Heart right ventricle (tissue), 16 donors: Measurements from ENCODE around the gene ZNF827. TPM values are rescaled to one million over a fixed set of nuclear protein-coding genes. Genes with fewer than 3 reads are reported as not detected.

Experiments used
- ATAC-seq, 8 donors: fragments of 200-7000 bp; cut with Tn5 transposase; one replicate each; pipeline ENCODE4 v1.9.1; 2020; ENCODE audit warnings: mild to moderate bottlenecking in 8 of 8, moderate library complexity in 8 of 8, moderate number of reproducible peaks in 1 of 8
- DNase-seq, 2 donors: peaks; one replicate each; pipeline ENCODE4 v3.0.0-alpha.2; 2020
- H3K27ac ChIP-seq, 10 donors: fragments of 200-600 bp; sonication (generic) in 2 of 10; one replicate each; pipeline versions ENCODE4 v1.5.0 to v1.8.0; 2020 to 2022; ENCODE audit warnings: mild to moderate bottlenecking in 3 of 10
- H3K27me3 ChIP-seq, 7 donors: fragments of 200-600 bp; one replicate each; pipeline ENCODE4 v1.8.0; 2021 to 2022; ENCODE audit warnings: mild to moderate bottlenecking in 2 of 7
- H3K36me3 ChIP-seq, 9 donors: fragments of 200-600 bp; sonication (generic) in 1 of 9; one replicate each; pipeline versions ENCODE4 v1.5.0 to v1.8.0; 2020 to 2022; ENCODE audit warnings: mild to moderate bottlenecking in 2 of 9
- H3K4me1 ChIP-seq, 9 donors: fragments of 200-600 bp; sonication (generic) in 1 of 9; one replicate each; pipeline versions ENCODE4 v1.5.0 to v1.8.0; 2020 to 2022; ENCODE audit warnings: mild to moderate bottlenecking in 4 of 9
- H3K4me3 ChIP-seq, 10 donors: fragments of 200-600 bp; sonication (generic) in 2 of 10; one replicate each; pipeline versions ENCODE4 v1.5.0 to v1.8.0; 2020 to 2022; ENCODE audit warnings: mild to moderate bottlenecking in 7 of 10, moderate library complexity in 2 of 10
- H3K9me3 ChIP-seq, 11 donors: fragments of 200-600 bp in 10 of 11; sonication (generic) in 2 of 11; one replicate each; pipeline versions ENCODE4 v1.5.0 to v1.8.0; 2013 to 2022; ENCODE audit warnings: mild to moderate bottlenecking in 2 of 11, control low read depth in 1 of 11, moderate library complexity in 1 of 11
- WGBS, 2 donors: extraction: QIAGEN DNeasy Blood & Tissue Kit; methylation state at CpG; one replicate each; pipeline ENCODE4 v1.1.7; 2013; ENCODE audit warnings: inconsistent platforms in 1 of 2; 5-methylcytosine and 5-hydroxymethylcytosine counted together
- intact Hi-C, 10 donors: fragments of 100-400 bp; cut with DNase I; formaldehyde crosslinking; loops; one replicate each; pipeline versions ENCODE4 v1.11.1 to v1.14.2; 2022
- polyA plus RNA-seq, 2 donors: library from polyadenylated mRNA; stranded (reverse); fragments of 200-250 nt; gene quantifications; one replicate each; pipeline ENCODE4 v1.2.3, GENCODE V29; 2013
- total RNA-seq, 10 donors: library from RNA; stranded (reverse); fragmentation: NEBNext Ultra II Directional in 3 of 10; extraction: Animal tissue kit (Norgen Biotek cat#: 25700) in 3 of 10; gene quantifications; one replicate each; pipeline versions ENCODE4 v1.2.1 to v1.2.4, GENCODE V29; 2021 to 2023
- TF ChIP-seq, protein P1 (sequence below), 9 donors: fragments of 200-600 bp; sonication (generic) in 2 of 9; IDR thresholded peaks; one replicate each; pipeline versions ENCODE4 v1.5.0 to v1.8.0; 2021 to 2022; ENCODE audit warnings: antibody characterized with exemption in 9 of 9, mild to moderate bottlenecking in 5 of 9, moderate library complexity in 1 of 9
- donor health status: Arrhythmogenic right ventricular cardiomyopathy.
- donor health status: ischemic (EF 13 %, LVEDD 7.1; RV severe dilation, severe dysfunction).
- donor health status: healthy with polysubstance abuse.
- donor health status: DM: no; HTN: yes; CAD: no.
- donor health status: DM: no; HTN: no; CAD: no.
- donor health status: ischemic (EF 25% LVEDD 6.9; RV normal size, moderate dysfunction).
- donor health status: ischemic (EF 25% LVEDD 5.7; RV mildly dilated, moderate dysfunction).
- donor health status: healthy.
- donor health status: DM: yes; HTN: yes; CAD: no.
- donor health status: Ischemic cardiomyopathy.
- donor health status: ischemic (EF 35%, LVEDD 5.7; RV mildly dilated, moderate dysfunction).
- donor health status: nonischemic (EF 11% LVEDD 7.7; RV severe dilation, severe dysfunction).
- donor health status: DM: yes; HTN: yes; CAD: no.
- donor health status: PGD.
- donor health status: ischemic (EF 29% LVEDD 5.4; RV normal size, mild dysfunction).
- donor health status: nonischemic (EF 23%, LVEDD 6.1; RV moderate dilation, normal function).

ZNF827 gene
- total and polyA plus RNA-seq, 12 donors = 3.8 to 33.9 (median 19.3) TPM

DNA sequence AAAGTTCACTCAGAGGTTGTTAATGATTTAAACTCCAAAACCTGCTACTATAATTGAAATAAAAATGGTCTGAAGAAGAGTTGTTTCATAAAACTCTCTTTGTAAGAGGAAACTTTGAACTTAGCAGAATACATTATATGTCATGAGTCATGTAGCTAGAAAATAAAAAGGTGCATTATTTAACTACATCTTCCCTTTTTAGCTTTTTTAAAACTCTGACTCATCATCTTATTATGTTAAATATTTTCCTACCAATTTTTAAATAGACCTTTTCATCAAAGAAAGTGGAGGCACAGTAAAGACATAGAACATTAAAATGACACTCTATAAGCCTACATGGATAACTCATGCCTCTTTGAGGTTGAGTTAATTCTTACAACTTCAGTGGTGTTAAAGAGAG lies 1.2 kb upstream of the ZNF827 start:
- Histone ChIP-seq H3K9me3 (no peaks in the 10 kb centered on the region), H3K27me3 (peaks cover 0 to 17% (median 0%) of the 10 kb centered on the region in 7 donors), H3K4me1 (peaks cover 0 to 22% (median 10%) of the 10 kb centered on the region in 9 donors), H3K27ac (no peak overlapping the region), H3K4me3 (no peak overlapping the region), H3K36me3 (no peaks in the 10 kb centered on the region)
- DNase-seq (no peak), ATAC-seq (no peak)
- intact Hi-C loops = loop anchor here in 7 of 10 donors (5.0 to 10.0 kb wide), 9 partner anchors 53 to 315 kb away; partner anchors contain the start of gene LSM6 (in 2 of the 7)
- TF ChIP-seq, protein P1, sequence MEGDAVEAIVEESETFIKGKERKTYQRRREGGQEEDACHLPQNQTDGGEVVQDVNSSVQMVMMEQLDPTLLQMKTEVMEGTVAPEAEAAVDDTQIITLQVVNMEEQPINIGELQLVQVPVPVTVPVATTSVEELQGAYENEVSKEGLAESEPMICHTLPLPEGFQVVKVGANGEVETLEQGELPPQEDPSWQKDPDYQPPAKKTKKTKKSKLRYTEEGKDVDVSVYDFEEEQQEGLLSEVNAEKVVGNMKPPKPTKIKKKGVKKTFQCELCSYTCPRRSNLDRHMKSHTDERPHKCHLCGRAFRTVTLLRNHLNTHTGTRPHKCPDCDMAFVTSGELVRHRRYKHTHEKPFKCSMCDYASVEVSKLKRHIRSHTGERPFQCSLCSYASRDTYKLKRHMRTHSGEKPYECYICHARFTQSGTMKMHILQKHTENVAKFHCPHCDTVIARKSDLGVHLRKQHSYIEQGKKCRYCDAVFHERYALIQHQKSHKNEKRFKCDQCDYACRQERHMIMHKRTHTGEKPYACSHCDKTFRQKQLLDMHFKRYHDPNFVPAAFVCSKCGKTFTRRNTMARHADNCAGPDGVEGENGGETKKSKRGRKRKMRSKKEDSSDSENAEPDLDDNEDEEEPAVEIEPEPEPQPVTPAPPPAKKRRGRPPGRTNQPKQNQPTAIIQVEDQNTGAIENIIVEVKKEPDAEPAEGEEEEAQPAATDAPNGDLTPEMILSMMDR (IDR thresholded peaks at IDR 0.05) = no peak

DNA sequence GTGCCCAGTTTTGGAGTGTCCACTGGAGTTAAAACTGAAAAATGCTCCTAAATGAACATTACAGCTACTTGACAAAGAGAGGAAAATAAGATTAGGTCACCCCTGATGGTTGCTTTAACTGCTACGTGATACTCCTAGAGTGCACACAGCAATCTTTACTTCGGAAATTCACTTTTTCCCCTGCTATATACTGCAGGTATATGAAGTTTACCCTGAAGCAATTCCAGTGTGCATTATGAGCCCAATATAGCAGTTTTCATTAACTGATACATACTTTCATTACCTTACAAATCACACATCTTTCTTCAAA lies 773 bp upstream of the ZNF827 start:
- ATAC-seq (no peak), DNase-seq (no peak)
- 50 to 59% methylated on average over 2 of the region's 2 CpGs for WGBS, 2 donors
- TF ChIP-seq, protein P1 (IDR thresholded peaks at IDR 0.05) = no peak
- Histone ChIP-seq H3K4me3 (peak overlapping the region in 5 of 10 donors; percentile 69 to 88 (median 85)), H3K9me3 (no peaks in the 10 kb centered on the region), H3K27ac (peak overlapping the region in 4 of 10 donors; percentile 13 to 98 (median 96)), H3K27me3 (peaks cover 0 to 17% (median 0%) of the 10 kb centered on the region in 7 donors), H3K36me3 (no peaks in the 10 kb centered on the region), H3K4me1 (peaks cover 0 to 27% (median 12%) of the 10 kb centered on the region in 9 donors)
- intact Hi-C loops = loop anchor here in 6 of 10 donors (5.0 to 10.0 kb wide), 8 partner anchors 52 to 315 kb away; partner anchors contain the start of gene LSM6 (in 2 of the 6)

DNA sequence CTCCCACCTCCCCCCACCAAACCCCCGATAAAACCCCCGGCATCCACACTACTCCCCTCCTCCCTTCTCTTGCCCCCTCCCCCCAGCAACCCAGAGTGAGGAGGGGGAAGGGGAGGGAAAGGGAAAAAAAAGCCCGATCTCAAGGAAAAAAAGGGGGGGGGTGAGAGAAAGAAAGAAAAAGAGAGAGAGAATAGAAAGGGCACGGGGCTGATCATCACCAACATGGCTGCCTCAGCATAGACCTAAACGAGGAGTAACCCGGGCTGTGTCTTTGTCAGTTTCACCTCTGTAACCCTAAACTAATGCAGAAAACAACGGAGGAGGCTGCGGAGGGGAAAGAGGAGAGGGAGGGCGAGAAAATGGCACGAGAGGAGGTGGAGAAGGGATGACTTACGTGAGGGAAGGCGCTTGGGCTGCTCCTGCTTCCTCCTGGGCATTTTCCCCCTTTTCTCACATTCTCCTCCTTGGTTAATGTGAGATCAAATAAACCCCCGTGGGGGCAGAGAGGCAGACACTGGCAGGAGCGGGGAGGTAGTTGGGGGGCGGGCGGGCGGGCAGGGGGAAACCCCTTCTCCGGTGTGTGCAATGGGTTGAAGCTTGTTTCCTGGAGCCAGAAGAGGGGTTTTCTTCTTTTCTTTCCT lies 532 bp downstream of the ZNF827 start:
- TF ChIP-seq, protein P1 (IDR thresholded peaks at IDR 0.05) = no peak
- H3K36me3 ChIP-seq = no peaks in the 10 kb centered on the region
- ATAC-seq (peak in 6 of 8 donors; percentile 7 to 30 (median 20)), DNase-seq (peak in 1 of 2 donors; percentile 12)
- 1% methylated on average over 17 to 18 of the region's 18 CpGs for WGBS, 2 donors
- peaks cover 0 to 17% (median 0%) of the 10 kb centered on the region in 7 donors for H3K27me3 ChIP-seq
- intact Hi-C loops = loop anchor here in 6 of 10 donors (5.0 to 10.0 kb wide), 8 partner anchors 51 to 313 kb away; partner anchors contain the start of gene LSM6 (in 2 of the 6)
- peak overlapping the region; percentile 84 to 98 (median 96) for H3K27ac ChIP-seq
- peak overlapping the region; percentile 54 to 88 (median 82) for H3K4me3 ChIP-seq
- no peaks in the 10 kb centered on the region for H3K9me3 ChIP-seq
- H3K4me1 ChIP-seq = peaks cover 0 to 31% (median 12%) of the 10 kb centered on the region in 9 donors

DNA sequence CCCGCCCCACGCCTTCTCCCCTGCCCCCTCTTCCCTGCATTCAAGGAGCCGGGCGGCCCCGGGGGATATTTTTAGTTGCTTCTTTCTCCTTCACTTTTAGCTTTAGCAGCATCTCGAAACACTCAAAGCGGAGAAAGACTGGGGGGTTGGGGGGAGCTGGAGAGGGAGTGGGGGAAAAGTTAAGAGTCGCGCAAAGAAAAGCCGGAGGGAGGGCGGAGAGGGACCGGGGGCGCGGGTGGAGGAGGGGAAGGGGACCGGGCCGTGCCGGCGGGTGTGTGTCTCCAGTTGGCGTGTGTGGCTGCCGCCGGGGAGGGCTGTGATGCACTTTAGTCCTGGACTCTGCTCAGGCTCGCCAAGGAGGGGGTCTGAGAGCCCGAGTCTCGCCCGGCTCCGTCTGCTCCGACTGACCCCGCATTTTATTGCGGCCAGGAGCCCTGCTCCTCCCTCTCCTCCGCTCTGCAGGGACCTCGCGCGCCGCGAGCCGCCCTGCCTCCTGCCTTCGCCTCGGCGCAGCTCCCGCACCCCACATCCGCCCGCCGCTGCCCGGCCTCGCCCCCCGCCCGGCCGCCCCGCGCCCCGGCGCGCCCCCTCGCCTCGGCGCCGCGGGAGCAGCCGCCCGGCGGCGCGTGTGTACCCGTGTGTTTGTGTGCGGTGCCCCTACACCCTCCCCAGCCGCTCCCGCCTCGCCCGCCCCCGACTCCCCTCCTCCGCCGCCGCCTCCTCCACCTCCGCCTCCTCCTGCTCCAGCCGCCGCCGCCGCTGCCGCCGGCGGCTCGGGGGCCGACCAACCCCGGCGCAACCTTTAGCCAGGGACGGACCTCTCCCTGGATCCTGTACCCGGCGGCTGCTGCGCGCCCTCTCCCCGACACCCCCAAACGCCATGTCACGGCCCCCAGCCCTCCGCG lies 1.4 kb downstream of the ZNF827 start:
- intact Hi-C loops = loop anchor here in 6 of 10 donors (5.0 to 10.0 kb wide), 8 partner anchors 50 to 312 kb away; partner anchors contain the start of gene LSM6 (in 2 of the 6)
- ATAC-seq = peak; percentile 50 to 75 (median 67)

More for the DNA sequence above, 1.4 kb downstream of the ZNF827 start:
- DNase-seq = peak; percentile 71
- TF ChIP-seq, protein P1 (IDR thresholded peaks at IDR 0.05) = no peak
- Histone ChIP-seq H3K27me3 (peaks cover 0 to 17% (median 0%) of the 10 kb centered on the region in 7 donors), H3K4me1 (peaks cover 0 to 31% (median 12%) of the 10 kb centered on the region in 9 donors), H3K36me3 (no peaks in the 10 kb centered on the region), H3K27ac (peak overlapping the region; percentile 84 to 98 (median 96)), H3K9me3 (no peaks in the 10 kb centered on the region), H3K4me3 (peak overlapping the region; percentile 68 to 88 (median 82))
- 0 to 1% methylated on average over 73 to 95 of the region's 95 CpGs for WGBS, 2 donors
